Liver (tissue), 9 donors: ENCODE data around the gene PRKN. TPM values are rescaled to one million over a fixed set of nuclear protein-coding genes. Genes with fewer than 3 reads are reported as not detected.

Experiments
- DNase-seq: peaks from one replicate; pipeline ENCODE4 v3.0.0-alpha.2; 2017; ENCODE audit warnings: low spot score
- H3K27ac ChIP-seq, 2 donors: one replicate each; pipeline ENCODE4 v1.7.0; 2013; ENCODE audit warnings: inconsistent platforms in 2 of 2, low read length in 2 of 2, control low read depth in 1 of 2, low read depth in 1 of 2, mild to moderate bottlenecking in 1 of 2
- H3K27me3 ChIP-seq, 4 donors: one replicate each; pipeline versions ENCODE4 v1.6.1 to v1.7.0; 2013; ENCODE audit warnings: low read length in 3 of 4, inconsistent platforms in 1 of 4, mild to moderate bottlenecking in 1 of 4, moderate library complexity in 1 of 4; ENCODE audit not compliant: control insufficient read depth in 4 of 4, insufficient read depth in 4 of 4
- H3K36me3 ChIP-seq, 4 donors: one replicate each; pipeline versions ENCODE4 v1.6.1 to v1.7.0; 2013; ENCODE audit warnings: low read length in 3 of 4, mild to moderate bottlenecking in 3 of 4, low read depth in 1 of 4, moderate library complexity in 1 of 4; ENCODE audit not compliant: control insufficient read depth in 4 of 4, insufficient read depth in 3 of 4
- H3K4me1 ChIP-seq, 4 donors: one replicate each; pipeline versions ENCODE4 v1.6.1 to v1.7.0; 2013; ENCODE audit warnings: low read length in 3 of 4, mild to moderate bottlenecking in 3 of 4, moderate library complexity in 1 of 4; ENCODE audit not compliant: control insufficient read depth in 4 of 4, insufficient read depth in 4 of 4
- H3K4me3 ChIP-seq, 3 donors: one replicate each; pipeline versions ENCODE4 v1.6.1 to v1.7.0; 2013; ENCODE audit warnings: low read length in 3 of 3, control low read depth in 1 of 3, low read depth in 1 of 3, mild to moderate bottlenecking in 1 of 3
- H3K9ac ChIP-seq, 2 donors: one replicate each; pipeline ENCODE4 v1.7.0; 2013; ENCODE audit warnings: low read length in 2 of 2, mild to moderate bottlenecking in 2 of 2, moderate library complexity in 2 of 2, control low read depth in 1 of 2, low read depth in 1 of 2
- H3K9me3 ChIP-seq, 4 donors: one replicate each; pipeline versions ENCODE4 v1.6.1 to v1.7.0; 2013; ENCODE audit warnings: low read length in 3 of 4; ENCODE audit not compliant: control insufficient read depth in 4 of 4
- EGR1 ChIP-seq, 2 donors: IDR thresholded peaks; 2 replicates each; pipeline ENCODE4 v1.6.1; 2016 to 2018; ENCODE audit warnings: antibody characterized with exemption in 2 of 2, low read depth in 2 of 2
- FOXA1 ChIP-seq: IDR thresholded peaks from 2 replicates; pipeline ENCODE4 v1.6.1; 2016; ENCODE audit warnings: antibody characterized with exemption
- FOXA2 ChIP-seq: IDR thresholded peaks from 2 replicates; pipeline ENCODE4 v1.6.1; 2016; ENCODE audit warnings: antibody characterized with exemption
- GABPA ChIP-seq, 2 donors: IDR thresholded peaks in 1 of 2; conservative IDR thresholded peaks in 1 of 2; 2 replicates each; pipeline ENCODE4 v1.6.1; 2016; ENCODE audit warnings: antibody characterized with exemption in 2 of 2, mild to moderate bottlenecking in 1 of 2, moderate library complexity in 1 of 2
- HNF4A ChIP-seq, 2 donors: conservative IDR thresholded peaks; 2 replicates each; pipeline ENCODE4 v1.6.1; 2016; ENCODE audit warnings: antibody characterized with exemption in 2 of 2, mild to moderate bottlenecking in 2 of 2
- HNF4G ChIP-seq: IDR thresholded peaks from 2 replicates; pipeline ENCODE4 v1.6.1; 2016; ENCODE audit warnings: antibody characterized with exemption
- RAD21 ChIP-seq, 2 donors: IDR thresholded peaks; 2 replicates each; pipeline ENCODE4 v1.6.1; 2016; ENCODE audit warnings: antibody characterized with exemption in 2 of 2, mild to moderate bottlenecking in 2 of 2
- RXRA ChIP-seq, 2 donors: IDR thresholded peaks; 2 replicates each; pipeline ENCODE4 v1.6.1; 2017 to 2018; ENCODE audit warnings: antibody characterized with exemption in 2 of 2, mild to moderate bottlenecking in 1 of 2
- SP1 ChIP-seq: IDR thresholded peaks from 2 replicates; pipeline ENCODE4 v1.6.1; 2018; ENCODE audit warnings: antibody characterized with exemption, mild to moderate bottlenecking
- TAF1 ChIP-seq: conservative IDR thresholded peaks from 2 replicates; pipeline ENCODE4 v1.6.1; 2016; ENCODE audit warnings: antibody characterized with exemption, mild to moderate bottlenecking
- YY1 ChIP-seq: IDR thresholded peaks from 2 replicates; pipeline ENCODE4 v1.6.1; 2016; ENCODE audit warnings: antibody characterized with exemption, mild to moderate bottlenecking
- WGBS: extraction: QIAGEN DNeasy Blood & Tissue Kit; methylation state at CpG from one replicate; pipeline ENCODE4 v1.1.7; 2013; 5-methylcytosine and 5-hydroxymethylcytosine counted together
- polyA plus RNA-seq, 2 donors: library from polyadenylated mRNA; stranded (reverse) in 1 of 2; unstranded in 1 of 2; fragments of 200-250 nt in 1 of 2; fragments of >200 nt in 1 of 2; fragmentation: Nextera tagmentation in 1 of 2; extraction: Ambion mirVana in 1 of 2; gene quantifications; one replicate each; pipeline versions ENCODE4 v1.2.1 to v1.2.3, GENCODE V29; 2013 to 2015
- total RNA-seq, 2 donors: library from RNA; depleted of rRNA; stranded (reverse); fragments of >200 nt; gene quantifications; one replicate each; pipeline ENCODE4 v1.2.3, GENCODE V29; 2014
- TF ChIP-seq, protein P1 (sequence below): IDR thresholded peaks from 2 replicates; pipeline ENCODE4 v1.6.1; 2016; ENCODE audit warnings: antibody characterized with exemption
- TF ChIP-seq, protein P2 (sequence below): IDR thresholded peaks from 2 replicates; pipeline ENCODE4 v1.6.1; 2016; ENCODE audit warnings: antibody characterized with exemption
- TF ChIP-seq, protein P3 (sequence below): fragments of 150-350 bp; IDR thresholded peaks from 2 replicates; pipeline ENCODE4 v1.5.1; 2017; ENCODE audit warnings: improper control_type of control experiment, low read depth, low read length; ENCODE audit not compliant: missing input control
- TF ChIP-seq, protein P4 (sequence below): IDR thresholded peaks from 2 replicates; pipeline ENCODE4 v1.6.1; 2016; ENCODE audit warnings: antibody characterized with exemption, mild to moderate bottlenecking
- donor health status: healthy.
- donor health status: healthy.
- donor health status: healthy.
- donor health status: healthy.
- donor health status: healthy.

Gene PRKN
- total and polyA plus RNA-seq, 4 donors = 0.47 to 4.1 (median 3.2) TPM

DNA sequence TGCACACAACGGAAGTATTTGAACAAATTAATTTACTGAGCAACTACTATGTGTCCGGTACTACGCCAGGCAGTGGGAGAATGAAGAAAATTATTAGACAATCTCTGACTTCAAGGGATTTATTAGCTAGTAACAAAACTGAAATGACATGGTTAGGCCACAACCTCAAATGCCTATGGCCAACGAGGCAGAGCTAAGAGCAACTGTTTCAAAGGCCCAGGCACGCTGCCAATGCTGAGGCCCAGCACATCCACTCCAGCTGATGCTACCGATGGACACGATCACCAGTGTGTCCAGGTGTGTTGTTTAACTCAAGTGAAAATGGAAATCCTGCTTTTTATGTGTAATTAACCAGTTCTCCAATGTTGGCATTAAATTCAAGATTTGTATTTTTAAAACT, 420.9 kb downstream of the PRKN start:
- Histone ChIP-seq H3K4me3 (no peak overlapping the region), H3K27ac (no peak overlapping the region), H3K9me3 (no peaks in the 10 kb centered on the region), H3K4me1 (no peaks in the 10 kb centered on the region), H3K36me3 (no peaks in the 10 kb centered on the region), H3K9ac (no peak overlapping the region), H3K27me3 (no peaks in the 10 kb centered on the region)
- DNase-seq = no peak
- 97% methylated on average over 7 of the region's 7 CpGs for WGBS
- TF ChIP-seq, protein P1, sequence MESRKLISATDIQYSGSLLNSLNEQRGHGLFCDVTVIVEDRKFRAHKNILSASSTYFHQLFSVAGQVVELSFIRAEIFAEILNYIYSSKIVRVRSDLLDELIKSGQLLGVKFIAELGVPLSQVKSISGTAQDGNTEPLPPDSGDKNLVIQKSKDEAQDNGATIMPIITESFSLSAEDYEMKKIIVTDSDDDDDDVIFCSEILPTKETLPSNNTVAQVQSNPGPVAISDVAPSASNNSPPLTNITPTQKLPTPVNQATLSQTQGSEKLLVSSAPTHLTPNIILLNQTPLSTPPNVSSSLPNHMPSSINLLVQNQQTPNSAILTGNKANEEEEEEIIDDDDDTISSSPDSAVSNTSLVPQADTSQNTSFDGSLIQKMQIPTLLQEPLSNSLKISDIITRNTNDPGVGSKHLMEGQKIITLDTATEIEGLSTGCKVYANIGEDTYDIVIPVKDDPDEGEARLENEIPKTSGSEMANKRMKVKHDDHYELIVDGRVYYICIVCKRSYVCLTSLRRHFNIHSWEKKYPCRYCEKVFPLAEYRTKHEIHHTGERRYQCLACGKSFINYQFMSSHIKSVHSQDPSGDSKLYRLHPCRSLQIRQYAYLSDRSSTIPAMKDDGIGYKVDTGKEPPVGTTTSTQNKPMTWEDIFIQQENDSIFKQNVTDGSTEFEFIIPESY = no peak
- TF ChIP-seq RXRA (IDR thresholded peaks at IDR 0.05) = no peak
- TF ChIP-seq, protein P2, sequence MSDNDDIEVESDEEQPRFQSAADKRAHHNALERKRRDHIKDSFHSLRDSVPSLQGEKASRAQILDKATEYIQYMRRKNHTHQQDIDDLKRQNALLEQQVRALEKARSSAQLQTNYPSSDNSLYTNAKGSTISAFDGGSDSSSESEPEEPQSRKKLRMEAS = no peak
- TF ChIP-seq FOXA1 = no peak
- no peak for TF ChIP-seq GABPA (IDR thresholded peaks at IDR 0.05 in 1 of 2, conservative IDR thresholded peaks at IDR 0.05 in 1 of 2)
- TF ChIP-seq EGR1 (IDR thresholded peaks at IDR 0.05; ENCODE audit: low read depth in 2 of 2) = no peak
- no peak for TF ChIP-seq SP1
- TF ChIP-seq RAD21 (IDR thresholded peaks at IDR 0.05) = no peak
- no peak for TF ChIP-seq HNF4A (conservative IDR thresholded peaks at IDR 0.05)
- no peak for TF ChIP-seq HNF4G
- TF ChIP-seq TAF1 = no peak

DNA sequence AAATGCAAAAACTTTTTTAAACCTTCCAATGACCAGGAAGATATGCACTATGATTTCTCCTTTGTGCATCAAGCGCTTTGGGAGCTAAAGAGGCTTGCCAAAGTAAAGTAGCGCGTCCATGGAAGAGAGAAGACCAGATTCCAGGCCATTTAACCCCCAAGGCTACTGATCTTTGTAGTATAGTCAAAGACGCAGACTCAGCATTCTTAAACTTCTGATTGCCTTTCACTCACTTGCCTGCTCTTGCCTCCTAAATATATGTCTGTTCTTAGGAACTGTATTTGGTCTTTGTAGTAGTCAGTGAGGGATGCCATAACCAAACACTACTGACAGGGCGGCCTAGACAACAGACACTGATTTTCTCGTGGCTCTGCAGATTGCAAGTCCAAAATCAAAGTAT, 426.4 kb downstream of the PRKN start:
- Histone ChIP-seq H3K4me3 (no peak overlapping the region), H3K27ac (no peak overlapping the region), H3K36me3 (no peaks in the 10 kb centered on the region), H3K27me3 (no peaks in the 10 kb centered on the region), H3K9me3 (no peaks in the 10 kb centered on the region), H3K4me1 (no peaks in the 10 kb centered on the region), H3K9ac (no peak overlapping the region)
- 98% methylated on average over 6 of the region's 6 CpGs for WGBS
- TF ChIP-seq FOXA2 (no peak), HNF4A (conservative IDR thresholded peaks at IDR 0.05) (no peak), RAD21 (IDR thresholded peaks at IDR 0.05) (no peak), EGR1 (IDR thresholded peaks at IDR 0.05; ENCODE audit: low read depth in 2 of 2) (no peak), YY1 (no peak), HNF4G (no peak), SP1 (no peak)
- TF ChIP-seq, protein P3, sequence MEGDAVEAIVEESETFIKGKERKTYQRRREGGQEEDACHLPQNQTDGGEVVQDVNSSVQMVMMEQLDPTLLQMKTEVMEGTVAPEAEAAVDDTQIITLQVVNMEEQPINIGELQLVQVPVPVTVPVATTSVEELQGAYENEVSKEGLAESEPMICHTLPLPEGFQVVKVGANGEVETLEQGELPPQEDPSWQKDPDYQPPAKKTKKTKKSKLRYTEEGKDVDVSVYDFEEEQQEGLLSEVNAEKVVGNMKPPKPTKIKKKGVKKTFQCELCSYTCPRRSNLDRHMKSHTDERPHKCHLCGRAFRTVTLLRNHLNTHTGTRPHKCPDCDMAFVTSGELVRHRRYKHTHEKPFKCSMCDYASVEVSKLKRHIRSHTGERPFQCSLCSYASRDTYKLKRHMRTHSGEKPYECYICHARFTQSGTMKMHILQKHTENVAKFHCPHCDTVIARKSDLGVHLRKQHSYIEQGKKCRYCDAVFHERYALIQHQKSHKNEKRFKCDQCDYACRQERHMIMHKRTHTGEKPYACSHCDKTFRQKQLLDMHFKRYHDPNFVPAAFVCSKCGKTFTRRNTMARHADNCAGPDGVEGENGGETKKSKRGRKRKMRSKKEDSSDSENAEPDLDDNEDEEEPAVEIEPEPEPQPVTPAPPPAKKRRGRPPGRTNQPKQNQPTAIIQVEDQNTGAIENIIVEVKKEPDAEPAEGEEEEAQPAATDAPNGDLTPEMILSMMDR = no peak
- no peak for DNase-seq

DNA sequence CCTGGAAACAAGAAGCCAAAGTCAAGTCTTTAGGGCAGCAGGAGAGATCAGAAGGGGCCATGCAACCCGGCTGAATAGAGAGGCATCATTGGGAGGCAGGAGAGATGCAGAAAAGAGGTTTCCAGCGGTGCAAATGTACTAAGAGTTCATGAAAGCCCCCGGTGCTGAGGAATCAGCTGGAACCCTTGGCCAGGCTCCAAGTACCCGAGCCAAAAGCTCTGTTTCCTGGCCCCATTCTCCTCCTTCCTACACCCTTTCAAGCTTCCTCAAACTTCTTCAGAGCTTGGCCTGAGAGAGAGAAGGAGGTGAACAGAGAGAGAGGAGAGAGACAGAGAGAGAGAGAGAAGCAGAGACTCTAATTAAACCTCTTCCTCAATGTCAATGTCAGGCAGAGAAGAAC, 433.5 kb downstream of the PRKN start:
- Histone ChIP-seq H3K4me1 (no peaks in the 10 kb centered on the region), H3K27ac (no peak overlapping the region), H3K4me3 (no peak overlapping the region), H3K27me3 (no peaks in the 10 kb centered on the region), H3K36me3 (no peaks in the 10 kb centered on the region), H3K9ac (no peak overlapping the region), H3K9me3 (no peaks in the 10 kb centered on the region)
- DNase-seq = no peak
- WGBS = 58% methylated on average over 4 of the region's 4 CpGs
- TF ChIP-seq SP1 (no peak), HNF4A (conservative IDR thresholded peaks at IDR 0.05) (no peak), RAD21 (IDR thresholded peaks at IDR 0.05) (no peak), FOXA2 (no peak)
- TF ChIP-seq, protein P3 = no peak
- TF ChIP-seq, protein P4, sequence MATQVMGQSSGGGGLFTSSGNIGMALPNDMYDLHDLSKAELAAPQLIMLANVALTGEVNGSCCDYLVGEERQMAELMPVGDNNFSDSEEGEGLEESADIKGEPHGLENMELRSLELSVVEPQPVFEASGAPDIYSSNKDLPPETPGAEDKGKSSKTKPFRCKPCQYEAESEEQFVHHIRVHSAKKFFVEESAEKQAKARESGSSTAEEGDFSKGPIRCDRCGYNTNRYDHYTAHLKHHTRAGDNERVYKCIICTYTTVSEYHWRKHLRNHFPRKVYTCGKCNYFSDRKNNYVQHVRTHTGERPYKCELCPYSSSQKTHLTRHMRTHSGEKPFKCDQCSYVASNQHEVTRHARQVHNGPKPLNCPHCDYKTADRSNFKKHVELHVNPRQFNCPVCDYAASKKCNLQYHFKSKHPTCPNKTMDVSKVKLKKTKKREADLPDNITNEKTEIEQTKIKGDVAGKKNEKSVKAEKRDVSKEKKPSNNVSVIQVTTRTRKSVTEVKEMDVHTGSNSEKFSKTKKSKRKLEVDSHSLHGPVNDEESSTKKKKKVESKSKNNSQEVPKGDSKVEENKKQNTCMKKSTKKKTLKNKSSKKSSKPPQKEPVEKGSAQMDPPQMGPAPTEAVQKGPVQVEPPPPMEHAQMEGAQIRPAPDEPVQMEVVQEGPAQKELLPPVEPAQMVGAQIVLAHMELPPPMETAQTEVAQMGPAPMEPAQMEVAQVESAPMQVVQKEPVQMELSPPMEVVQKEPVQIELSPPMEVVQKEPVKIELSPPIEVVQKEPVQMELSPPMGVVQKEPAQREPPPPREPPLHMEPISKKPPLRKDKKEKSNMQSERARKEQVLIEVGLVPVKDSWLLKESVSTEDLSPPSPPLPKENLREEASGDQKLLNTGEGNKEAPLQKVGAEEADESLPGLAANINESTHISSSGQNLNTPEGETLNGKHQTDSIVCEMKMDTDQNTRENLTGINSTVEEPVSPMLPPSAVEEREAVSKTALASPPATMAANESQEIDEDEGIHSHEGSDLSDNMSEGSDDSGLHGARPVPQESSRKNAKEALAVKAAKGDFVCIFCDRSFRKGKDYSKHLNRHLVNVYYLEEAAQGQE = no peak
- TF ChIP-seq, protein P1 = no peak
